Measurements from ENCODE around the gene METTL21A. TPM values are rescaled to one million over a fixed set of nuclear protein-coding genes. Genes with fewer than 3 reads are reported as not detected.

The METTL21A gene
- total and polyA plus RNA-seq, 4 donors = 6.6 to 15.4 (median 8.9) TPM

GRCh38 chr2:207614824-207615223 is 10.4 kb downstream of the METTL21A start:
- no peak overlapping the region for H3K4me3 ChIP-seq (ENCODE audit: low read length in 2 of 2)
- no peak for DNase-seq
- H3K36me3 ChIP-seq (ENCODE audit: control insufficient read depth in 1 of 2, insufficient read depth in 2 of 2, low read length in 1 of 2) = peaks cover 0 to 4% of the 10 kb centered on the region in 2 donors
- WGBS, 2 donors = 91 to 96% methylated on average over 2 of the region's 2 CpGs
- intact Hi-C loops (cut with DNase I) = no loop called here
- H3K4me1 ChIP-seq (ENCODE audit: control insufficient read depth in 1 of 2, insufficient read depth in 2 of 2, low read length in 2 of 2) = no peaks in the 10 kb centered on the region
- no peak overlapping the region for H3K27ac ChIP-seq (ENCODE audit: low read depth in 1 of 2, low read length in 2 of 2)
- no peaks in the 10 kb centered on the region for H3K9me3 ChIP-seq (ENCODE audit: control insufficient read depth, low read length)
- H3K27me3 ChIP-seq (ENCODE audit: control insufficient read depth in 1 of 2, insufficient read depth in 2 of 2, low read length in 1 of 2) = no peaks in the 10 kb centered on the region
- no peak for ATAC-seq (ENCODE audit: low FRiP score)

GRCh38 chr2:207612714-207613113 is 12.5 kb downstream of the METTL21A start:
- H3K4me1 ChIP-seq (ENCODE audit: control insufficient read depth in 1 of 2, insufficient read depth in 2 of 2, low read length in 2 of 2) = no peaks in the 10 kb centered on the region
- H3K9me3 ChIP-seq (ENCODE audit: control insufficient read depth, low read length) = no peaks in the 10 kb centered on the region
- DNase-seq (no peak), ATAC-seq (ENCODE audit: low FRiP score) (no peak)
- no peak overlapping the region for H3K27ac ChIP-seq (ENCODE audit: low read depth in 1 of 2, low read length in 2 of 2)
- no peaks in the 10 kb centered on the region for H3K27me3 ChIP-seq (ENCODE audit: control insufficient read depth in 1 of 2, insufficient read depth in 2 of 2, low read length in 1 of 2)
- intact Hi-C loops (cut with DNase I) = no loop called here
- 87 to 89% methylated on average over 4 of the region's 4 CpGs for WGBS, 2 donors
- peaks cover 0 to 3% of the 10 kb centered on the region in 2 donors for H3K36me3 ChIP-seq (ENCODE audit: control insufficient read depth in 1 of 2, insufficient read depth in 2 of 2, low read length in 1 of 2)
- no peak overlapping the region for H3K4me3 ChIP-seq (ENCODE audit: low read length in 2 of 2)

DNA sequence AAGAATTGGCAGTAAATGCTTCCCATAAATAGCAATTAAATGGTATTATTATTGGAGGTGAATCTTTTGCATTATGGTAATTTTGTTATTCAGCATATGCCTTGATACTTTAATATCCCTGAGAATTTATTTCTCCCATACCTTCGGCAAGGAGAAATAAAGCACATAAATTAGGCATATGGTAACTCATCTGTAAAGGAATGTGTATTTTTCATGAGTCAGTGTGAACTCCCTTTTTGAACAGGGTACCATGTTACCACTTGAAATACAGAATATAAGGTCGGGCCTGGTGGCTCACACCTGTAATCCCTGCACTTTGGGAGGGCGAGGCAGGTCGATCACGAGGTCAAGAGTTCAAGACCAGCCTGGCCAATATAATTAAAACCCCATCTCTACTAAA is 18.4 kb downstream of the METTL21A start:
- no peak for DNase-seq
- no peaks in the 10 kb centered on the region for H3K36me3 ChIP-seq (ENCODE audit: control insufficient read depth in 1 of 2, insufficient read depth in 2 of 2, low read length in 1 of 2)
- no peak overlapping the region for H3K4me3 ChIP-seq (ENCODE audit: low read length in 2 of 2)
- H3K27me3 ChIP-seq (ENCODE audit: control insufficient read depth in 1 of 2, insufficient read depth in 2 of 2, low read length in 1 of 2) = no peaks in the 10 kb centered on the region
- no peak overlapping the region for H3K27ac ChIP-seq (ENCODE audit: low read depth in 1 of 2, low read length in 2 of 2)
- no peaks in the 10 kb centered on the region for H3K9me3 ChIP-seq (ENCODE audit: control insufficient read depth, low read length)
- no peaks in the 10 kb centered on the region for H3K4me1 ChIP-seq (ENCODE audit: control insufficient read depth in 1 of 2, insufficient read depth in 2 of 2, low read length in 2 of 2)
- WGBS, 2 donors = 95 to 96% methylated on average over 5 of the region's 5 CpGs
- ATAC-seq (ENCODE audit: low FRiP score) = no peak
- intact Hi-C loops (cut with DNase I) = no loop called here

DNA sequence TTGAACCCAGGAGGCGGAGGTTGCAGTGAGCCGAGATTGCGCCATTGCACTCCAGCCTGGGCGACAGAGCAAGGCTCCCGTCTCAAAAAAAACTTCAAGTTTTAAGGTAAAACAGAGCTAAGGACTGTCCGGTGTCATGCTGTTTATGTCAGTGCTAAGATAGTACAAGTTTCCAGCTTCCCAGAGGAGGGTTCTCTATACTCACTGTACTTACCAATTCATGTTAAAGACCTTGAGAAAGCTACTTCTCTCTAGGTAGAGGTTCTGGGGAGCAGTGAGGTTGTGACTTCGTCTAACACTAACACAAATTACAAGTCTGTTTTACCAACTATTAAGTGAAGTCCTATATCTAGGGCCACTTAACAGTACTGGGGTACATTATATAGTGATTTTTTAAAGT is 18.8 kb downstream of the METTL21A start:
- no peaks in the 10 kb centered on the region for H3K9me3 ChIP-seq (ENCODE audit: control insufficient read depth, low read length)
- H3K4me1 ChIP-seq (ENCODE audit: control insufficient read depth in 1 of 2, insufficient read depth in 2 of 2, low read length in 2 of 2) = no peaks in the 10 kb centered on the region
- H3K27me3 ChIP-seq (ENCODE audit: control insufficient read depth in 1 of 2, insufficient read depth in 2 of 2, low read length in 1 of 2) = no peaks in the 10 kb centered on the region
- WGBS, 2 donors = 95% methylated on average over 7 of the region's 7 CpGs
- no peak for DNase-seq
- no peaks in the 10 kb centered on the region for H3K36me3 ChIP-seq (ENCODE audit: control insufficient read depth in 1 of 2, insufficient read depth in 2 of 2, low read length in 1 of 2)
- H3K27ac ChIP-seq (ENCODE audit: low read depth in 1 of 2, low read length in 2 of 2) = no peak overlapping the region
- no peak overlapping the region for H3K4me3 ChIP-seq (ENCODE audit: low read length in 2 of 2)
- intact Hi-C loops (cut with DNase I) = no loop called here
- no peak for ATAC-seq (ENCODE audit: low FRiP score)

DNA sequence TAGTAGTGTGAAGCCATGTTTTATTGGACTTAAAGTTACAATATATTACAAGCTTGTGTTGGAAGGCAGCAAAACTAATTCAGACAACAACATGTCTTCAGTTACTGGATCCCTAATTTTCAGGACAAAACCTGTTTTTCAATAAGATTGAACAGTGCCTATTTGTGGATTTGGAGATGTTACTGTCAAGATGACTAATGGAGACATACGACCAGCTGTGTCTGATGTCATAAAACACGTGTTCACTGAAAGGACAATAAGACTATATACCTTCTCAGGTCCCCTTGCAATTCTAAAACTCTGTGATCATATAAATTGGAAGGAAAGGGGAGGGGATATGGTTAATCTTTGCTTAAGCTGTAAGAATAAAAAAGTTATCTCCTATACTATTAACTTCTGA is 21.7 kb downstream of the METTL21A start:
- Histone ChIP-seq H3K4me1 (ENCODE audit: control insufficient read depth in 1 of 2, insufficient read depth in 2 of 2, low read length in 2 of 2) (no peaks in the 10 kb centered on the region), H3K9me3 (ENCODE audit: control insufficient read depth, low read length) (no peaks in the 10 kb centered on the region), H3K27me3 (ENCODE audit: control insufficient read depth in 1 of 2, insufficient read depth in 2 of 2, low read length in 1 of 2) (no peaks in the 10 kb centered on the region), H3K4me3 (ENCODE audit: low read length in 2 of 2) (no peak overlapping the region), H3K36me3 (ENCODE audit: control insufficient read depth in 1 of 2, insufficient read depth in 2 of 2, low read length in 1 of 2) (no peaks in the 10 kb centered on the region), H3K27ac (ENCODE audit: low read depth in 1 of 2, low read length in 2 of 2) (no peak overlapping the region)
- DNase-seq = no peak
- WGBS, 2 donors = 53 to 56% methylated on average over 2 of the region's 2 CpGs
- no peak for ATAC-seq (ENCODE audit: low FRiP score)
- intact Hi-C loops (cut with DNase I) = no loop called here

- DNase-seq = no peak
- ATAC-seq (ENCODE audit: low FRiP score) = no peak
- Histone ChIP-seq H3K27ac (ENCODE audit: low read depth in 1 of 2, low read length in 2 of 2) (no peak overlapping the region), H3K9me3 (ENCODE audit: control insufficient read depth, low read length) (no peaks in the 10 kb centered on the region), H3K27me3 (ENCODE audit: control insufficient read depth in 1 of 2, insufficient read depth in 2 of 2, low read length in 1 of 2) (no peaks in the 10 kb centered on the region), H3K36me3 (ENCODE audit: control insufficient read depth in 1 of 2, insufficient read depth in 2 of 2, low read length in 1 of 2) (peaks cover 0 to 4% of the 10 kb centered on the region in 2 donors), H3K4me1 (ENCODE audit: control insufficient read depth in 1 of 2, insufficient read depth in 2 of 2, low read length in 2 of 2) (no peaks in the 10 kb centered on the region), H3K4me3 (ENCODE audit: low read length in 2 of 2) (no peak overlapping the region)
- WGBS, 2 donors = 93 to 96% methylated on average over 1 of the region's 1 CpG
- intact Hi-C loops (cut with DNase I) = no loop called here
These were observed 23.4 kb downstream of the METTL21A start for GRCh38 chr2:207601774-207602173.

GRCh38 chr2:207600231-207600630 is 25.0 kb downstream of the METTL21A start:
- H3K27me3 ChIP-seq (ENCODE audit: control insufficient read depth in 1 of 2, insufficient read depth in 2 of 2, low read length in 1 of 2) = no peaks in the 10 kb centered on the region
- no peak overlapping the region for H3K4me3 ChIP-seq (ENCODE audit: low read length in 2 of 2)
- peaks cover 0 to 4% of the 10 kb centered on the region in 2 donors for H3K36me3 ChIP-seq (ENCODE audit: control insufficient read depth in 1 of 2, insufficient read depth in 2 of 2, low read length in 1 of 2)
- H3K27ac ChIP-seq (ENCODE audit: low read depth in 1 of 2, low read length in 2 of 2) = no peak overlapping the region
- no peaks in the 10 kb centered on the region for H3K4me1 ChIP-seq (ENCODE audit: control insufficient read depth in 1 of 2, insufficient read depth in 2 of 2, low read length in 2 of 2)
- ATAC-seq (ENCODE audit: low FRiP score) (no peak), DNase-seq (no peak)
- H3K9me3 ChIP-seq (ENCODE audit: control insufficient read depth, low read length) = no peaks in the 10 kb centered on the region
- intact Hi-C loops (cut with DNase I) = no loop called here

DNA sequence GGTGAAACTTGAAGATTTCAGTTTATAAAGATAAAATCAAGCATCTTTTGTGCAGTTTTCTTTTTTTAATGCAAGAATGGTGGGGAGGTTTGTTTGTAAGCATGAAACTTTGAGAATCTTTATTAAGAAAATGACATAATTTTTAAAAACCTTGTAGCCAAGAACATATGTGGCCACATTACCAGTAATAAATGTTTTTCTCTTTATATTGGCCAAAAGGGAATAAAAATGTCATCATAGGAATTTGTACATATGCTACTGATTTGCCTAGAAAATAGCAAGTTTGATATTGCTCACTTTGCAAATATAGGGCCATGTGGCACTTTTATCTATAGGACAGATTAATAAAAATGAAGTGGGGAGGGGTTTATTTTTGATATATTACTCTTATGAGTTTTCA is 25.6 kb downstream of the METTL21A start:
- H3K27me3 ChIP-seq (ENCODE audit: control insufficient read depth in 1 of 2, insufficient read depth in 2 of 2, low read length in 1 of 2) = no peaks in the 10 kb centered on the region
- no peaks in the 10 kb centered on the region for H3K9me3 ChIP-seq (ENCODE audit: control insufficient read depth, low read length)
- no peak overlapping the region for H3K4me3 ChIP-seq (ENCODE audit: low read length in 2 of 2)
- intact Hi-C loops (cut with DNase I) = no loop called here
- H3K4me1 ChIP-seq (ENCODE audit: control insufficient read depth in 1 of 2, insufficient read depth in 2 of 2, low read length in 2 of 2) = no peaks in the 10 kb centered on the region
- peaks cover 0 to 4% of the 10 kb centered on the region in 2 donors for H3K36me3 ChIP-seq (ENCODE audit: control insufficient read depth in 1 of 2, insufficient read depth in 2 of 2, low read length in 1 of 2)
- no peak for DNase-seq
- ATAC-seq (ENCODE audit: low FRiP score) = no peak
- no peak overlapping the region for H3K27ac ChIP-seq (ENCODE audit: low read depth in 1 of 2, low read length in 2 of 2)

DNA sequence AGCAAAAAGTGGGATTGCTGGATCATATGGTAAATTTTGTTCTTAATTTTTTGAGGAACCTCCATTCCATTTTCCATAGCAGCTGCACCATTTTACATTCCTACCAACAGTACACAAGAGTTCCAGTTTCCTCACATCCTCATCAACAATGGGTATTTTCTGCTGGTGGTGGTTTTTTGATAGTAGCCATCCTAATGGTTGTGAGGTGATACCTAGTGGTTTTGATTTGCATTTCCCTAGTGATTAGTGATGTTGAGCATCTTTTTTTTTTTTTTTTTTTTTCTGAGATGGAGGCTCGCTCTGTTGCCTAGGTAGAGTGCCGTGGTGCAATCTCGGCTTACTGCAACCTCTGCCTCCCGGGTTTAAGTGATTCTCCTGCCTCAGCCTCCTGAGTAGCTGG is 30.5 kb downstream of the METTL21A start:
- H3K9me3 ChIP-seq (ENCODE audit: control insufficient read depth, low read length) = no peaks in the 10 kb centered on the region
- no peak for ATAC-seq (ENCODE audit: low FRiP score)
- peaks cover 0 to 4% of the 10 kb centered on the region in 2 donors for H3K36me3 ChIP-seq (ENCODE audit: control insufficient read depth in 1 of 2, insufficient read depth in 2 of 2, low read length in 1 of 2)
- DNase-seq = no peak
- H3K4me1 ChIP-seq (ENCODE audit: control insufficient read depth in 1 of 2, insufficient read depth in 2 of 2, low read length in 2 of 2) = no peaks in the 10 kb centered on the region
- H3K27ac ChIP-seq (ENCODE audit: low read depth in 1 of 2, low read length in 2 of 2) = no peak overlapping the region
- intact Hi-C loops (cut with DNase I) = no loop called here
- no peaks in the 10 kb centered on the region for H3K27me3 ChIP-seq (ENCODE audit: control insufficient read depth in 1 of 2, insufficient read depth in 2 of 2, low read length in 1 of 2)
- WGBS, 2 donors = 97 to 98% methylated on average over 4 of the region's 4 CpGs
- no peak overlapping the region for H3K4me3 ChIP-seq (ENCODE audit: low read length in 2 of 2)

Measured in aorta (tissue), 5 donors.